GM12892 (cell line): Measurements from ENCODE around the gene CENPO.

ENCODE experiments used
- POLR2A ChIP-seq: IDR thresholded peaks from 2 replicates; pipeline ENCODE4 v1.6.1; 2011; ENCODE audit warnings: low read depth, low read length, control low read depth
- POLR2AphosphoS5 ChIP-seq: IDR thresholded peaks from 2 replicates; pipeline ENCODE4 v1.6.1; 2011; ENCODE audit warnings: low read depth, low read length, control low read depth
- TAF1 ChIP-seq: IDR thresholded peaks from 2 replicates; pipeline ENCODE4 v1.6.1; 2011; ENCODE audit warnings: low read depth, mild to moderate bottlenecking, control low read depth, low read length, borderline replicate concordance

DNA sequence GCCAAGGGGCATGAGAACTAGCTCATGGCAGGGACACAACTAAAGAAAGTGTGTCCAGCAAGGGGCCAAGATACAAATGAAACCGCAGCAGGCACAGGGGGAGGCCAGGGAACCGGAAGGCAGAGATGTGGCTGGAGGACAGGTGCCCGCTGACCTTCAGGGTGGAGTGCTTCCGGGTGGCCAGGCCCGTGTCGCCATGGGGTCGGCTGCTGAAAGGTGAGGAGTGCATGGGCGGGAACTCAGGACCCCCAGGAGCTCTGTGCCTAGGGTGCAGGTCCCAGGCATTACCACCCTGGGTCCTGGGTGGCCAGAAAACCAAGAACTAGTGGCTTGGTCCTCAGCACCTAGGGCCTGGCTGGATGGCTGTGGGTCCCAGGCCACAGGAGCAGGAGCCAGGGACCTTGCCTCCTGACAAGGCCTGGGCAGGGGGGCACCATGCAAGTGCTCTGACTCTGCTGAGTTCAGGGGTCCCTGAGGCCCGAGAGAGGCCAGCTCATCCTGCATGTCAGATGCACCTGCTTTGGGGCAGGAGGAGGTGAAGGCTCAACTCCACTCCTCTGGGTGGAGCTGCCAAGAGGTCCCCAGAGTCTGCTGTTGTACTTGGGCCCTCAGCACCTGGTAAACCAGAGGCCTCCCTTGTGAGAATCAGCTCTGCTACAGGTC is 50.9 kb downstream of the CENPO start:
- TF ChIP-seq POLR2A (no peak), POLR2AphosphoS5 (no peak), TAF1 (no peak)
